Melanocyte of skin (primary cell): ENCODE data around the gene FH. TPM values are rescaled to one million over a fixed set of nuclear protein-coding genes. Genes with fewer than 3 reads are reported as not detected.

ENCODE experiments used
- total RNA-seq, 2 donors: library from RNA; depleted of rRNA; stranded (reverse); fragments of >200 nt; gene quantifications; 2 replicates each; pipeline ENCODE4 v1.2.3, GENCODE V29; 2012

The FH gene
- 100 to 1,000 TPM; 131 to 201 TPM for total RNA-seq

GRCh38 chr1:241519308-241520079 is at the start of gene FH:
TSS of gene FH (minus strand) at chr1:241519755. CDS start at chr1:241519722, 33 bp downstream.

GRCh38 chr1:241532162-241532531 is 12.6 kb upstream of the FH start, which contains the start of gene KMO:
TSS of gene KMO (plus strand) at chr1:241532378. CDS start at chr1:241532445, 67 bp downstream.

Other genes starting within 250 kb of the FH start
- under 1 TPM in 1 of 2 donors, not detected in 1; 0.34 TPM for gene RGS7, start 162.6 kb downstream of the FH start, total RNA-seq
- 1 to 10 TPM; 6.9 to 7.7 TPM for gene KMO, start 12.6 kb upstream of the FH start, total RNA-seq
- 10 to 100 TPM in 1 of 2 donors, 1 to 10 TPM in 1; 10.0 to 12.0 TPM for gene CHML, start 120.6 kb upstream of the FH start, total RNA-seq
- gene OPN3, start 120.6 kb upstream of the FH start, total RNA-seq, result 10 to 100 TPM; 19.0 to 27.2 TPM
- under 1 TPM in 1 of 2 donors, not detected in 1; 0.34 TPM for gene WDR64, start 132.5 kb upstream of the FH start, total RNA-seq